Gastroesophageal sphincter (tissue), 3 donors: Measurements from ENCODE around the gene RERE.

Experiments
- CTCF ChIP-seq, 4 experiments: fragments of 200-600 bp in 2 of 4; fragments of 450-650 bp in 2 of 4; sonication (generic) in 1 of 4; IDR thresholded peaks; one replicate each; pipeline ENCODE4 v1.5.1; 2017 to 2019; ENCODE audit warnings: antibody characterized with exemption in 4 of 4, mild to moderate bottlenecking in 2 of 4, moderate library complexity in 2 of 4
- EP300 ChIP-seq: sonication (generic); formaldehyde crosslinking; IDR thresholded peaks from one replicate; pipeline ENCODE4 v1.6.1; 2017; ENCODE audit warnings: antibody characterized with exemption, mild to moderate bottlenecking
- POLR2AphosphoS5 ChIP-seq: sonication (generic); formaldehyde crosslinking; IDR thresholded peaks from one replicate; pipeline ENCODE4 v1.6.1; 2017; ENCODE audit warnings: antibody characterized with exemption

GRCh38 chr1:8666389-8667167, 150.9 kb downstream of the RERE start:
- TF ChIP-seq POLR2AphosphoS5 (peak; percentile 4), CTCF (IDR thresholded peaks at IDR 0.05) (no peak), EP300 (no peak)
